GM19099 (cell line): ENCODE results near the gene APOO.

Experiments used
- POLR2A ChIP-seq: IDR thresholded peaks from 3 replicates; pipeline ENCODE4 v1.6.1; 2011; ENCODE audit warnings: low read depth; ENCODE audit not compliant: insufficient read length; ENCODE audit errors: extremely low read depth

Gene APOO

GRCh38 chrX:23813808-23814207 is 93.9 kb downstream of the APOO start:
- no peak for TF ChIP-seq POLR2A

- no peak for TF ChIP-seq POLR2A
Measured at GRCh38 chrX:23811656-23812055, 96.1 kb downstream of the APOO start.

- no peak for TF ChIP-seq POLR2A
Measured at GRCh38 chrX:23811108-23811651, 96.6 kb downstream of the APOO start.

- no peak for TF ChIP-seq POLR2A
Measured at GRCh38 chrX:23810279-23810678, 97.5 kb downstream of the APOO start.

- no peak for TF ChIP-seq POLR2A
Measured at GRCh38 chrX:23805389-23805788, 102.3 kb downstream of the APOO start.

- TF ChIP-seq POLR2A, result no peak
Measured at GRCh38 chrX:23804578-23804977, 103.2 kb downstream of the APOO start.

GRCh38 chrX:23803931-23804381 is 103.8 kb downstream of the APOO start:
- no peak for TF ChIP-seq POLR2A

- no peak for TF ChIP-seq POLR2A
Measured at GRCh38 chrX:23802431-23802830, 105.3 kb downstream of the APOO start.

GRCh38 chrX:23799469-23800065 is 108.2 kb downstream of the APOO start:
- TF ChIP-seq POLR2A, result no peak

- TF ChIP-seq POLR2A, result no peak
Measured at GRCh38 chrX:23797371-23798128, 110.2 kb downstream of the APOO start.

- TF ChIP-seq POLR2A, result no peak
Measured at GRCh38 chrX:23795221-23795620, 112.5 kb downstream of the APOO start.

GRCh38 chrX:23792861-23793553 is 114.7 kb downstream of the APOO start:
- TF ChIP-seq POLR2A, result no peak

GRCh38 chrX:23790155-23790497 is 117.6 kb downstream of the APOO start:
- no peak for TF ChIP-seq POLR2A

GRCh38 chrX:23789386-23790154 is 118.2 kb downstream of the APOO start:
- no peak for TF ChIP-seq POLR2A

- no peak for TF ChIP-seq POLR2A
Measured at GRCh38 chrX:23788946-23789345, 118.8 kb downstream of the APOO start.
